Stimulated activated CD8-positive, alpha-beta memory T cell treated with anti-CD3 and anti-CD28 coated beads, Interleukin-2, amount 100 ng/mL, for 48 hours (primary cell): ENCODE measurements around the gene AOC1.

Experiments used
- DNase-seq, 2 donors: peaks; one replicate each; pipeline ENCODE4 v3.0.0-alpha.2; 2020; ENCODE audit warnings: low read depth in 2 of 2

The AOC1 gene

GRCh38 chr7:150858236-150859197 is 6.2 kb downstream of the AOC1 start:
- DNase-seq: no peak

DNA sequence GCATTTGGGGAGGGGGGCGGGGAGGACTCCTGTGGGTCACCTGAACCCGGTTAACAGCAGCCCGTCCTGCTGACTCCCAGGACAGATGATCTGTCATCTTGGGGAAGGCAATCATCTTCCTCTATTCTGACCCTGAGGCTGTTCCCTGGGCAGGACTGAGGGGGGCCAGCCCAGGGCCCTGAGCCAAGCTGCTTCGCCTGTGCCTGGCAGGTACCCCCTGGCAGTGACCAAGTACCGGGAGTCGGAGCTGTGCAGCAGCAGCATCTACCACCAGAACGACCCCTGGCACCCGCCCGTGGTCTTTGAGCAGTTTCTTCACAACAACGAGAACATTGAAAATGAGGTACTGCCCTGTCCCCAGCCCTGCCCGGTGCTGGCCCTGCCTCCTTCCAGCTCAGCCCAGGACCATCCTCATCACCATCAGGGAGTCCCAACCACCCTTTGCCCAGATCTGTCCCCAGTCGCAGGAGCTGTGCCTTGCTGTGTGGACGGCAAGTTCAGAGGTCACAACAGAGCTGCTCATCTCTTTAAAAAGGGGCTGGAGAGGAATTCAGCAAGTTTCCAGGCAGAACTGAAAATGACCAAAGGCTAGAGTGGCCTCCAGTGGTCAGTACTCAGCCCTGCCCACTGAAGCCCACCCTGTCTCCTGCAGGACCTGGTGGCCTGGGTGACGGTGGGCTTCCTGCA is 8.1 kb downstream of the AOC1 start:
- no peak for DNase-seq

DNA sequence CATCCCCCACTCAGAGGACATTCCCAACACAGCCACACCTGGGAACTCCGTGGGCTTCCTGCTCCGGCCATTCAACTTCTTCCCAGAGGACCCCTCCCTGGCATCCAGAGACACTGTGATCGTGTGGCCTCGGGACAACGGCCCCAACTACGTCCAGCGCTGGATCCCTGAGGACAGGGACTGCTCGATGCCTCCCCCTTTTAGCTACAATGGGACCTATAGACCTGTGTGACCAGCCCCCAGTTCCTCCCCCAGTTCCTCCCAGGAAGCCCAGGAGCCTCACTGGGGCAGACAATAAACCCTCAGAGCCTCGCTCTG is 8.6 kb downstream of the AOC1 start:
- DNase-seq: no peak

DNA sequence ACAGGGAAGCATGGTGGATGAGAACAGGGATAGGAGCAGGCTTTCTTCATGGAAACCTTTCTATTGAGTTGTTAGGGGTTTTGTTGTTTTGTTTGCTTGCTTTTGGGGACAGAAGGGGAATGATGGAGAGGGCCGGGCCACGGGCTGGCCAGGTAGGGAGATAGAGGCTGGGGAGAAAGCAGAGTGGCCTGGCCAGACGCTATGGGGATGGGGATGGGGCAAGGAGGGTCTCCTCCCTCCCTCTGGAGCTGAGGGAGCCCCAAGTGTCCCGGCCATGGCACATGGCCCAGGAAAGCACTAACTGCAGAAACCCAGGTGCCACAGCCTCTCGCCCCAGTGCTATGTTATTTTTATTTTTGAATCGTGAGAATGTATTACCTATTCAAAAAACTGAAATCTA is 10.0 kb downstream of the AOC1 start:
- DNase-seq: no peak

DNA sequence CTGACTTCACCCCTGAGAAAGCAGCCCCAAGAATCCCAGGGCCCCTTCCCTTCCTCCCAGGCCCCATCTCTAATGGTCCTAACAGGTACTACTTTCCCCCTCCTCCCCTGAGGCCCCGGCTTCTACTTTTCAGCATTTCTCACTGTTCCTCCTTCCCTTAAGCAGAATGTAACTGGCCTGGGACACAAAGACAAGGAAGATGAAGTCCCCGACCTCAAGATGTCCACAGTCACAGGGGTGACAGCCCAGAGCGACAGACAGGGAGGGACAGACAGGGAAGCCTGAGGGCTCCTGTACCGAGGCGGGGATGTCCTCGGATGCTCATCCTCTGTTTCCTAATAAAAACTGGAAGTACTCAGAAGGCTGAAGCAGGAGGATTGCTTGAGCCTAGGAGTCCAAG is 11.6 kb downstream of the AOC1 start:
- no peak for DNase-seq

GRCh38 chr7:150866932-150867564 is 14.7 kb downstream of the AOC1 start:
- DNase-seq: no peak

GRCh38 chr7:150867605-150868004 is 15.3 kb downstream of the AOC1 start:
- DNase-seq: no peak

GRCh38 chr7:150869467-150869866 is 17.1 kb downstream of the AOC1 start:
- DNase-seq: no peak

DNA sequence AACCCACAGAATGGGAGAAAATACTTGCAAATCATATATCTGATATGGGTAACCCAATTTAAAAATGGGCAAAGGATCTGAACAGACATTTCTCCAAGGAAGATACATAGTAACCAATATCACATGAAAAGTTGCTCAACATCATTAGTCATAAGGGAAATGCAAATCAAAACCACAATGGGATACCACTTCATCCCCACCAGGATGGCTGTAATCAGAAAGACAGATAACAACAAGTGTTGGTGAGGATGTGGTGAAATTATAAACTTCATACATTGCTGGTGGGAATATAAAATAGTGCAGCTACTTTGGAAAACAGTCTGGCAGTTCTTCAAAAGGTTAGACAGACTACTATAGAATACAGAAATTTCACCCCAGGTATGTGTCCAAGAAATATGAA is 19.3 kb downstream of the AOC1 start:
- DNase-seq: no peak

GRCh38 chr7:150874401-150875198 is 22.3 kb downstream of the AOC1 start:
- no peak for DNase-seq

DNA sequence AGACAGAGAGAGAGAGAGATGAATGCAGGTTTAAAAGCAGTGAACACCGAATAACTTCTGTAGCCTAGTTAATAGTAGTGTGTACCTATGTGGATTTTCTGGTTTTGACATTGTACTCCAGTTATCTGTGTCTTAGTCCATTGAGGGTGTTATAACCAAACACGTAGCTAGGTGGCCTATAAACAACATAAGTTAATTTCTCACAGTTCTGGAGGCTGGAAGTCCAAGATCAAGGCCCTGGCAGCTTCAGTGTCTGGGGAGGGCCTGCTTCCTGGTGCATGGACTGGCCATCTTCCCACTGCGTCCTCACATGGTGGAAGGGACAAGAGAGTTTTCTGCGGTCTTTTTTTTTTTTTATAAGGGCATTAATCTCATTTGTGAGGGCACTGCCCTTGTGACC is 23.5 kb downstream of the AOC1 start:
- DNase-seq: no peak

GRCh38 chr7:150876817-150877526 is 24.7 kb downstream of the AOC1 start:
- peak; percentile 13 to 19 for DNase-seq

GRCh38 chr7:150877536-150877935 is 25.2 kb downstream of the AOC1 start:
- DNase-seq: no peak

DNA sequence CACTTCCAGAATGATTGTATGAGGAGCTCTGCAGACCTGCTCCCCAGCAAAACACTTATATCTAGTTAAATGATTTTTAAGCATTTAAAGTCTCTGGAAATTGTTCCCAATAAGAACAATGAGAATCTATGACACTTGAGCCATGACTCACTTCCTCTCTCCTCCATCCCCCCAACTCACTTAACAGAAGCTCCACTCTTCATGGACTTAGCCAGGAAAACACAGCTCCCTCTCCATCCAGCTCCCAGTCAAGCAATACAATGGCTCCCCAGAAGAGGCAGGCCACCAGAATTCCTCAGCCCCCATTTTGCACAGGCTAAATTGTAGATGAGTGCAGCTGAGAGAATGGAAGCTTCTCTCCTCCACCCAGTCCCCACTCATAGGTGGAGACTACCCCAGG is 27.0 kb downstream of the AOC1 start:
- DNase-seq: no peak

DNA sequence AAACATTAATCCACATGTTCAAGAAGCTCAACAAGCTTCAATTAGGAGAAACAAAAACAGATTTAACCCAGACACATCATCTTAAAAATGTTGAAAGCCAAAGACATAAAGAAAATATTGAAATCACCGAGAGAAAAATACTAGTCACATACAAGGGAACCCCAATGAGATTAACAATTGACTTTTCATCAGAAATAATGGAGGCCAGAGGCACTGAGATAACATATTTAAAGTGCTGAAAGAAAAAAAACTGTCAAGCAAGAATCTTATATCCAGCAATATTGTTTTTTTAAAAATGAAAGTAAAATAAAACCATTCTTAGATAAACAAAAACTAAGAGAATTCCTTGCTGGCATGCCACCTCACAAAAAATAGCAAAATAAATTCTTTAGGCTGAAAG is 28.9 kb downstream of the AOC1 start:
- DNase-seq: no peak

DNA sequence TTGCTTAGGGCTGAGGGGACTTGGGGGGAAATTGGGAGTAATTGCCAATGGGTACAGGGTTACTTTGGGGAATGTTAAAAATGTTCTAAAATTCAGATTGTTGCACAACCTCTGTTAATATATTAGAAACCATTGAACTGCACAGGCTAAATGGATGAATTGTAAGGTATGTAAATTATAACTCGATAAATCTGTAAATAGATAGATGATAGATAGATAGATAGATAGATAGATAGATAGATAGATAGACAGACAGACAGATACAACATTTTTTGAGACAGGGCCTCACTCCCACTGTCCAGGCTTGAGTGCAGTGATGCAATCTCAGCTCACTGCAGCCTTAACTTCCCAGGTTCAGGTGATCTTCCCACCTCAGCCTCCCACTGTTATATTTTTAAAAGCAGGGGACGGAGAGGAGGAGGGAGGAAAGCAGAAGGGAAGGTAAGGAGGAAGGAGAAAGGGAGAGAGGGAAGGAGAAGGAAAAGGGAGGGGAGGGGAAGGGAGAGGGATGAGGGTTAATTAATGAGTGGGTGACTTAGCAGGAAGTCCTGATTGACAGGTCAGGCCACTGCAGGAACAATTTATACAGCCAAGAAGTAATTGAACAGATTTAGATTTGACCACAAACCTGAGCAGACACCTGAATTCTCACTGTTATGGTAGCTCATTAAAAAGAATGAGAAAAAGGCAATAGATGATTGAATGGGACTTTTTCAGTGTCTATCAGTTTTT is 38.7 kb downstream of the AOC1 start:
- no peak for DNase-seq

- DNase-seq: no peak
Observed at GRCh38 chr7:150891740-150892139, 39.4 kb downstream of the AOC1 start.

DNA sequence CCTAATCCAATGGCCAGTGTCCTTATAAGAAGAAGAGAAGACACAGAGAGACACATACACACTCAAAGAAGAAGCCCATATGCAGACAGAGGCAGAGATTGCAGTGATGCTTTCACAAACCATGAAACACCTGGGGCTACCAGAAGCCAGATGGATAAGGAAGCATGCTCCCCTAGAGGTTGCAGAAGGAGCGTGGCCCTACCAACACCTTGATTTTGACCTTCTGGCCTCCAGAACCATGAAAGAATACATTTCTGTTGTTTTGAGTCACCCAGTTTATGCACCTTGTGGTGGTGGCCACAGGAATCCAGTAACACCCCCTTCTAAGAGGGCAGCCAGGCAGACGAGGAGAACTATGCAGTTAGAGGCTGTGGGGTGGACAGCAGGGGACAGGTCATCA is 43.5 kb downstream of the AOC1 start:
- no peak for DNase-seq

DNA sequence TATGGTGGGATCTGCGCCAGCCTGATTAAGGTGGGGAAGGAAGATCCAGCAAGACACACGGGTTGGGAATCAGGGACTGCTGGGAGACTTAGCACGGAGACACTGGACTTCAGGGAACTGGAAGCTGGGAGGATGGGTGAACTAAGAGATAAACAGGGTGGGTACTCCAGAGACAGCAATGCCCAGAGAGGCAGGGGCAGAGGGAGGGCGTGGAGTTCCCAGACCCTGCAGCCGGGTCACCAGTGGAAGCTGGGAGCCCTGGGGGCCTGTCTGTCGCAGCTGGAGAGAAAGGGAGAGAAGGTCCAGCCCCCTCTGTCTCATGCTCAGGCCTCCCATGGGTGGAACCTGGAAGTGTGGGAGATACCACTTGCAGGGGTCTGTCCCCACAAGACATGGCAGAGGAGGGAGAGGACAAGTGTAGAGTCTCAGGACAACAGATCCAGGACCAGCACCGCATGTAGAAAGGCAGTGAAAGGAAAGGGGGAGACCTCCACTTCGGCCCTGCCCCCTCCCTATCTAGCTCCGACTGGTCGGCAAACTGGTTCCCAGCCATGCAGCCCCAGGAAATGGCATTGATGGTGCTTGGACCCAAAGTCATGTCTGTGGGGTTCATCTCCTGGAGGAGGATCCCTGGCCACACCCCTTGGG is 44.4 kb downstream of the AOC1 start:
- no peak for DNase-seq
